Tibial artery (tissue), 4 donors: ENCODE data around the gene AKR1D1.
"Not testable (repeated sequence)": the region's sequence is repeated elsewhere in the genome, so short reads cannot be mapped to it uniquely, and the experiment has no call there.

Experiments
- DNase-seq, 2 donors: peaks; one replicate each; pipeline ENCODE4 v3.0.0-alpha.2; 2019
- H3K27ac ChIP-seq, 2 donors: fragments of 200-600 bp; sonication (generic) in 1 of 2; 1 replicate in 1 of 2; 2 replicates in 1 of 2; pipeline ENCODE4 v1.5.1; 2018 to 2019; ENCODE audit warnings: mild to moderate bottlenecking in 1 of 2
- H3K27me3 ChIP-seq, 2 donors: fragments of 200-600 bp; sonication (generic) in 1 of 2; one replicate each; pipeline versions ENCODE4 v1.5.1 to v1.6.0; 2016 to 2019
- H3K36me3 ChIP-seq, 3 donors: fragments of 200-600 bp; sonication (generic) in 2 of 3; one replicate each; pipeline ENCODE4 v1.5.1; 2016 to 2019; ENCODE audit warnings: mild to moderate bottlenecking in 2 of 3
- H3K4me1 ChIP-seq, 4 donors: fragments of 200-600 bp; sonication (generic) in 2 of 4; 1 replicate in 3 of 4; 2 replicates in 1 of 4; pipeline ENCODE4 v1.5.1; 2016 to 2019
- H3K4me3 ChIP-seq, 2 donors: fragments of 200-600 bp; sonication (generic) in 1 of 2; 1 replicate in 1 of 2; 2 replicates in 1 of 2; pipeline ENCODE4 v1.5.1; 2018 to 2019; ENCODE audit warnings: mild to moderate bottlenecking in 2 of 2
- H3K9me3 ChIP-seq, 3 donors: fragments of 200-600 bp; sonication (generic) in 1 of 3; one replicate each; pipeline ENCODE4 v1.5.1; 2016 to 2019
- intact Hi-C: fragments of 100-400 bp; cut with DNase I; formaldehyde crosslinking; loops from one replicate; pipeline ENCODE4 v1.15.0; 2023; ENCODE audit warnings: low total_unique reads
- TF ChIP-seq, protein P1 (sequence below), 2 experiments: fragments of 200-600 bp in 1 of 2; fragments of 450-650 bp in 1 of 2; IDR thresholded peaks; one replicate each; pipeline ENCODE4 v1.5.1; 2017 to 2019; ENCODE audit warnings: antibody characterized with exemption in 2 of 2, mild to moderate bottlenecking in 1 of 2, moderate library complexity in 1 of 2

The AKR1D1 gene

DNA sequence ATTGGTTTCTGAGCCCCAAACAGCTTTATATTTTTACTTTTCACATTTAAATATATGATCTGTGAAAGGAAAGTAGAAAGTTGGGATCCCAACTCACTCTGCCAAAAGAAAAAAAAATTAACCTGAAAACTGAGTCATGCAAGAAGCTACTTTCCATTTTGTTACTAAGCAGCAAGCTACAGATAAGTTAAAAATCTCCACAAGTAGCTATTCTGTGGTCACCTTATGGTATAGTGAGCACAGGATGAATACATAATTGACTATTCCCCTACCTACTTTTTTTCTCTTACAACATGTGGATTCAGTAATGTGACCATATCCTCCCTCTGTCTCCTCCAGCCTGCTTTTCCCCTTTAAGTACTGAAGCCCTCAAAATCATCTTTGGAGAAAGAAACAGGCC, 44.1 kb upstream of the AKR1D1 start:
- Histone ChIP-seq H3K27me3 (no peaks in the 10 kb centered on the region), H3K4me3 (no peak overlapping the region), H3K27ac (no peak overlapping the region), H3K9me3 (no peaks in the 10 kb centered on the region), H3K4me1 (no peaks in the 10 kb centered on the region), H3K36me3 (no peaks in the 10 kb centered on the region)
- DNase-seq, result no peak
- intact Hi-C loops, result no loop called here
- TF ChIP-seq, protein P1, sequence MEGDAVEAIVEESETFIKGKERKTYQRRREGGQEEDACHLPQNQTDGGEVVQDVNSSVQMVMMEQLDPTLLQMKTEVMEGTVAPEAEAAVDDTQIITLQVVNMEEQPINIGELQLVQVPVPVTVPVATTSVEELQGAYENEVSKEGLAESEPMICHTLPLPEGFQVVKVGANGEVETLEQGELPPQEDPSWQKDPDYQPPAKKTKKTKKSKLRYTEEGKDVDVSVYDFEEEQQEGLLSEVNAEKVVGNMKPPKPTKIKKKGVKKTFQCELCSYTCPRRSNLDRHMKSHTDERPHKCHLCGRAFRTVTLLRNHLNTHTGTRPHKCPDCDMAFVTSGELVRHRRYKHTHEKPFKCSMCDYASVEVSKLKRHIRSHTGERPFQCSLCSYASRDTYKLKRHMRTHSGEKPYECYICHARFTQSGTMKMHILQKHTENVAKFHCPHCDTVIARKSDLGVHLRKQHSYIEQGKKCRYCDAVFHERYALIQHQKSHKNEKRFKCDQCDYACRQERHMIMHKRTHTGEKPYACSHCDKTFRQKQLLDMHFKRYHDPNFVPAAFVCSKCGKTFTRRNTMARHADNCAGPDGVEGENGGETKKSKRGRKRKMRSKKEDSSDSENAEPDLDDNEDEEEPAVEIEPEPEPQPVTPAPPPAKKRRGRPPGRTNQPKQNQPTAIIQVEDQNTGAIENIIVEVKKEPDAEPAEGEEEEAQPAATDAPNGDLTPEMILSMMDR (IDR thresholded peaks at IDR 0.05), result no peak

GRCh38 chr7:138032770-138033169, 43.5 kb upstream of the AKR1D1 start:
- H3K27ac ChIP-seq, result no peak overlapping the region
- intact Hi-C loops, result no loop called here
- no peak overlapping the region for H3K4me3 ChIP-seq
- TF ChIP-seq, protein P1 (IDR thresholded peaks at IDR 0.05), result no peak
- no peak for DNase-seq
- no peaks in the 10 kb centered on the region for H3K9me3 ChIP-seq
- no peaks in the 10 kb centered on the region for H3K4me1 ChIP-seq
- no peaks in the 10 kb centered on the region for H3K27me3 ChIP-seq
- H3K36me3 ChIP-seq, result no peaks in the 10 kb centered on the region

GRCh38 chr7:138033241-138033640, 43.0 kb upstream of the AKR1D1 start:
- H3K9me3 ChIP-seq, result no peaks in the 10 kb centered on the region
- no peaks in the 10 kb centered on the region for H3K4me1 ChIP-seq
- H3K27ac ChIP-seq, result no peak overlapping the region
- intact Hi-C loops, result no loop called here
- no peak for DNase-seq
- no peak overlapping the region for H3K4me3 ChIP-seq
- no peaks in the 10 kb centered on the region for H3K27me3 ChIP-seq
- no peaks in the 10 kb centered on the region for H3K36me3 ChIP-seq
- TF ChIP-seq, protein P1 (IDR thresholded peaks at IDR 0.05), result no peak

- Histone ChIP-seq H3K9me3 (no peaks in the 10 kb centered on the region), H3K4me1 (no peaks in the 10 kb centered on the region), H3K36me3 (no peaks in the 10 kb centered on the region), H3K4me3 (no peak overlapping the region), H3K27ac (no peak overlapping the region), H3K27me3 (no peaks in the 10 kb centered on the region)
- DNase-seq, result no peak
- intact Hi-C loops, result no loop called here
- TF ChIP-seq, protein P1 (IDR thresholded peaks at IDR 0.05), result no peak
Measured at GRCh38 chr7:138036135-138036534, 40.1 kb upstream of the AKR1D1 start.

GRCh38 chr7:138040063-138040462, 36.2 kb upstream of the AKR1D1 start:
- H3K27me3 ChIP-seq, H3K9me3 ChIP-seq, H3K36me3 ChIP-seq, DNase-seq, H3K27ac ChIP-seq, intact Hi-C loops, H3K4me3 ChIP-seq, H3K4me1 ChIP-seq: not testable (repeated sequence)

DNA sequence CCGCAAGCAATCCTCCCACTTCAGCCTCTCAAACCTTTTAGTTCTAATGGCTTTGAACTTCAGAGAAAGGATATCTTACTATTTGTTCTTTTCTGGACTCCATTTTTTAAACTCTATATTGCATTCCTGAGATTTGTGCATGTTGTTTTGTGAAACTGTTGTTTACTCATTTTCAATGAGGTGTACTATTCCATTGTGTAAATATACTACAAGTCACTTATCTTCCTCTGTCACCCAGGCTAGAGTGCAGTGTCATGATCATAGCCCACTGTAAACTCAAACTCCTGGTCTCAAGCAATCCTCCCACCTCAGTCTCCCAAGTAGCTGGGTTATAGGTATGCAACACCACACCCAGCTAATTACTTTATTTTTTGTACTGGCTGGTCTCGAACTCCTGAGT, 31.4 kb upstream of the AKR1D1 start:
- TF ChIP-seq, protein P1 (IDR thresholded peaks at IDR 0.05), result no peak
- DNase-seq, result no peak
- no peaks in the 10 kb centered on the region for H3K9me3 ChIP-seq

More for the DNA sequence above, 31.4 kb upstream of the AKR1D1 start:
- Histone ChIP-seq H3K27me3 (no peaks in the 10 kb centered on the region), H3K27ac (no peak overlapping the region), H3K4me1 (no peaks in the 10 kb centered on the region), H3K4me3 (no peak overlapping the region), H3K36me3 (no peaks in the 10 kb centered on the region)
- intact Hi-C loops, result no loop called here
